Hematopoietic multipotent progenitor cell treated with erythropoietin and hydrocortisone succinate and interleukin-3 and kit ligand, for 4 days (in vitro differentiated cells): ENCODE measurements around the gene PANK1.

Source experiments
- DNase-seq: peaks from one replicate; pipeline ENCODE4 v3.0.0-alpha.2; 2015

Gene PANK1

GRCh38 chr10:89615112-89615511, 29.9 kb downstream of the PANK1 start:
- no peak for DNase-seq

- no peak for DNase-seq
These were observed 31.5 kb downstream of the PANK1 start for GRCh38 chr10:89613582-89613981.

GRCh38 chr10:89611282-89611681, 33.8 kb downstream of the PANK1 start:
- DNase-seq, result no peak

GRCh38 chr10:89609833-89610346, 35.2 kb downstream of the PANK1 start:
- DNase-seq, result peak; percentile 9

- no peak for DNase-seq
These were observed 40.8 kb downstream of the PANK1 start for GRCh38 chr10:89604200-89604599.

- no peak for DNase-seq
These were observed 42.1 kb downstream of the PANK1 start for GRCh38 chr10:89602919-89603318.

GRCh38 chr10:89601728-89602361, 43.2 kb downstream of the PANK1 start:
- no peak for DNase-seq

- DNase-seq, result no peak
These were observed 45.0 kb downstream of the PANK1 start for GRCh38 chr10:89600041-89600440.

GRCh38 chr10:89593043-89593442, 52.0 kb downstream of the PANK1 start:
- no peak for DNase-seq

GRCh38 chr10:89592539-89592938, 52.5 kb downstream of the PANK1 start:
- DNase-seq, result no peak

GRCh38 chr10:89591796-89592271, 53.2 kb downstream of the PANK1 start:
- DNase-seq, result no peak

- peak; percentile 13 for DNase-seq
These were observed 53.8 kb downstream of the PANK1 start for GRCh38 chr10:89591111-89591795.

- DNase-seq, result no peak
These were observed 54.7 kb downstream of the PANK1 start for GRCh38 chr10:89590326-89590725.

GRCh38 chr10:89589101-89589720, 55.8 kb downstream of the PANK1 start:
- no peak for DNase-seq

- DNase-seq, result no peak
These were observed 56.4 kb downstream of the PANK1 start for GRCh38 chr10:89588671-89589070.

- DNase-seq, result no peak
These were observed 63.0 kb downstream of the PANK1 start for GRCh38 chr10:89582022-89582421.

- DNase-seq, result no peak
These were observed 64.8 kb downstream of the PANK1 start for GRCh38 chr10:89580243-89580642.

GRCh38 chr10:89576696-89577095, 68.3 kb downstream of the PANK1 start:
- DNase-seq, result no peak

- no peak for DNase-seq
These were observed 69.0 kb downstream of the PANK1 start for GRCh38 chr10:89576022-89576421.

GRCh38 chr10:89575031-89575430, 70.0 kb downstream of the PANK1 start:
- no peak for DNase-seq

GRCh38 chr10:89574368-89574767, 70.7 kb downstream of the PANK1 start:
- peak; percentile 27 for DNase-seq

GRCh38 chr10:89567576-89568245, 77.3 kb downstream of the PANK1 start:
- DNase-seq, result no peak

GRCh38 chr10:89566992-89567391, 78.0 kb downstream of the PANK1 start:
- DNase-seq, result no peak
